Measurements from ENCODE around the gene PRDM16.

DNA sequence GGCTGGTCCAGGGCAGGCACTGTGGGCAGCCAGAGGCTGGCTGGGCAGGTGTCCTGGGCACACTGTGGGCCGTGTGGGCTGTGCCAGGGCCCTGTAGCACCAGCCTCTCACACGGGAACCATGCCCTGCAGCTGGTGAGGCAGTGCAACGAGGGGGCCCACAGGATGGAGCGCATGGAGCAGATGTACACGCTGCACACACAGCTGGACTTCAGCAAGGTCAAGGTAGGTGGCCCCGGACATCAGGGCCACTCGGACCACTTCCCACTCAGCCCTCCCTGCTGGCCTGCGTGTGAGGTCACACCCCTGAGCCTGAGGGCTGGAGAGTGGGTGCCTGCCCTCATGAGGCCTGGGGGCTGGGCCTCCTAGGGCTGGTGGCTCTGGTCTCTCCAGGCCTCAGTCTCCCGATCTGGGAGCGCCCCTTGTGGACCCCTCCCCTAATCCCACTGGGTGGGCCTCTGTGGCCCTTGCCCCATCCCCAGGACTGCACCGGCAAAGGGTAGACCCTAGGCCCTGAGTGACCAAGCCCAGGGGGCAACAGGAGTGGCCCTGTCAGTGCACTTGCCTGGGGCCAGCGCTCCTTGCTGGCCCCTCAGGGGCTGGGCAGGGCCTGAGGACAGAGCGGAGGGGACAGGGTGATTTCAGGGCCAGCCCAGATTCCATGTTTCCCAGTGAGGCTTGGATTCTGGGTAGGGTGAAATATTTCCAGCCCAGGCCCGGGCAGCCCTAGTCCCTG lies 407.0 kb downstream of the PRDM16 start:
- TF ChIP-seq, protein P1, sequence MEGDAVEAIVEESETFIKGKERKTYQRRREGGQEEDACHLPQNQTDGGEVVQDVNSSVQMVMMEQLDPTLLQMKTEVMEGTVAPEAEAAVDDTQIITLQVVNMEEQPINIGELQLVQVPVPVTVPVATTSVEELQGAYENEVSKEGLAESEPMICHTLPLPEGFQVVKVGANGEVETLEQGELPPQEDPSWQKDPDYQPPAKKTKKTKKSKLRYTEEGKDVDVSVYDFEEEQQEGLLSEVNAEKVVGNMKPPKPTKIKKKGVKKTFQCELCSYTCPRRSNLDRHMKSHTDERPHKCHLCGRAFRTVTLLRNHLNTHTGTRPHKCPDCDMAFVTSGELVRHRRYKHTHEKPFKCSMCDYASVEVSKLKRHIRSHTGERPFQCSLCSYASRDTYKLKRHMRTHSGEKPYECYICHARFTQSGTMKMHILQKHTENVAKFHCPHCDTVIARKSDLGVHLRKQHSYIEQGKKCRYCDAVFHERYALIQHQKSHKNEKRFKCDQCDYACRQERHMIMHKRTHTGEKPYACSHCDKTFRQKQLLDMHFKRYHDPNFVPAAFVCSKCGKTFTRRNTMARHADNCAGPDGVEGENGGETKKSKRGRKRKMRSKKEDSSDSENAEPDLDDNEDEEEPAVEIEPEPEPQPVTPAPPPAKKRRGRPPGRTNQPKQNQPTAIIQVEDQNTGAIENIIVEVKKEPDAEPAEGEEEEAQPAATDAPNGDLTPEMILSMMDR (IDR thresholded peaks at IDR 0.05 in 2 of 3, conservative IDR thresholded peaks at IDR 0.05 in 1 of 3; ENCODE audit: borderline replicate concordance in 1 of 3, insufficient read depth in 1 of 3, low read depth in 2 of 3, low read length in 2 of 3) = no peak
- TF ChIP-seq RAD21 (IDR thresholded peaks at IDR 0.05; ENCODE audit: low read depth) = no peak
- TF ChIP-seq, protein P2, sequence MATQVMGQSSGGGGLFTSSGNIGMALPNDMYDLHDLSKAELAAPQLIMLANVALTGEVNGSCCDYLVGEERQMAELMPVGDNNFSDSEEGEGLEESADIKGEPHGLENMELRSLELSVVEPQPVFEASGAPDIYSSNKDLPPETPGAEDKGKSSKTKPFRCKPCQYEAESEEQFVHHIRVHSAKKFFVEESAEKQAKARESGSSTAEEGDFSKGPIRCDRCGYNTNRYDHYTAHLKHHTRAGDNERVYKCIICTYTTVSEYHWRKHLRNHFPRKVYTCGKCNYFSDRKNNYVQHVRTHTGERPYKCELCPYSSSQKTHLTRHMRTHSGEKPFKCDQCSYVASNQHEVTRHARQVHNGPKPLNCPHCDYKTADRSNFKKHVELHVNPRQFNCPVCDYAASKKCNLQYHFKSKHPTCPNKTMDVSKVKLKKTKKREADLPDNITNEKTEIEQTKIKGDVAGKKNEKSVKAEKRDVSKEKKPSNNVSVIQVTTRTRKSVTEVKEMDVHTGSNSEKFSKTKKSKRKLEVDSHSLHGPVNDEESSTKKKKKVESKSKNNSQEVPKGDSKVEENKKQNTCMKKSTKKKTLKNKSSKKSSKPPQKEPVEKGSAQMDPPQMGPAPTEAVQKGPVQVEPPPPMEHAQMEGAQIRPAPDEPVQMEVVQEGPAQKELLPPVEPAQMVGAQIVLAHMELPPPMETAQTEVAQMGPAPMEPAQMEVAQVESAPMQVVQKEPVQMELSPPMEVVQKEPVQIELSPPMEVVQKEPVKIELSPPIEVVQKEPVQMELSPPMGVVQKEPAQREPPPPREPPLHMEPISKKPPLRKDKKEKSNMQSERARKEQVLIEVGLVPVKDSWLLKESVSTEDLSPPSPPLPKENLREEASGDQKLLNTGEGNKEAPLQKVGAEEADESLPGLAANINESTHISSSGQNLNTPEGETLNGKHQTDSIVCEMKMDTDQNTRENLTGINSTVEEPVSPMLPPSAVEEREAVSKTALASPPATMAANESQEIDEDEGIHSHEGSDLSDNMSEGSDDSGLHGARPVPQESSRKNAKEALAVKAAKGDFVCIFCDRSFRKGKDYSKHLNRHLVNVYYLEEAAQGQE (IDR thresholded peaks at IDR 0.05; ENCODE audit: low read depth) = no peak
- no peak for TF ChIP-seq ZFX (IDR thresholded peaks at IDR 0.05)
- TF ChIP-seq EZH2 (IDR thresholded peaks at IDR 0.05) = no peak
- TF ChIP-seq ZNF274 (IDR thresholded peaks at IDR 0.05; ENCODE audit: low read depth, low read length) = no peak
- TF ChIP-seq POLR2A (IDR thresholded peaks at IDR 0.05; ENCODE audit: borderline replicate concordance, extremely low read depth, insufficient read depth, insufficient read length) = no peak
